Suprapubic skin (tissue), 4 donors: ENCODE measurements around the gene NPC2.

Experiments used
- EP300 ChIP-seq: sonication (generic); formaldehyde crosslinking; IDR thresholded peaks from one replicate; pipeline ENCODE4 v1.6.1; 2017; ENCODE audit warnings: antibody characterized with exemption
- POLR2A ChIP-seq, 2 donors: fragments of 450-650 bp; IDR thresholded peaks; one replicate each; pipeline ENCODE4 v1.6.1; 2017; ENCODE audit warnings: antibody characterized with exemption in 2 of 2, mild to moderate bottlenecking in 2 of 2, moderate library complexity in 2 of 2
- POLR2AphosphoS5 ChIP-seq, 3 donors: sonication (generic); formaldehyde crosslinking; IDR thresholded peaks; one replicate each; pipeline ENCODE4 v1.6.1; 2017; ENCODE audit warnings: antibody characterized with exemption in 3 of 3
- TF ChIP-seq, protein P1 (sequence below), 2 donors: fragments of 200-600 bp in 1 of 2; fragments of 450-650 bp in 1 of 2; sonication (generic) in 1 of 2; IDR thresholded peaks; one replicate each; pipeline ENCODE4 v1.5.1; 2016 to 2019; ENCODE audit warnings: antibody characterized with exemption in 2 of 2, mild to moderate bottlenecking in 1 of 2, moderate library complexity in 1 of 2

DNA sequence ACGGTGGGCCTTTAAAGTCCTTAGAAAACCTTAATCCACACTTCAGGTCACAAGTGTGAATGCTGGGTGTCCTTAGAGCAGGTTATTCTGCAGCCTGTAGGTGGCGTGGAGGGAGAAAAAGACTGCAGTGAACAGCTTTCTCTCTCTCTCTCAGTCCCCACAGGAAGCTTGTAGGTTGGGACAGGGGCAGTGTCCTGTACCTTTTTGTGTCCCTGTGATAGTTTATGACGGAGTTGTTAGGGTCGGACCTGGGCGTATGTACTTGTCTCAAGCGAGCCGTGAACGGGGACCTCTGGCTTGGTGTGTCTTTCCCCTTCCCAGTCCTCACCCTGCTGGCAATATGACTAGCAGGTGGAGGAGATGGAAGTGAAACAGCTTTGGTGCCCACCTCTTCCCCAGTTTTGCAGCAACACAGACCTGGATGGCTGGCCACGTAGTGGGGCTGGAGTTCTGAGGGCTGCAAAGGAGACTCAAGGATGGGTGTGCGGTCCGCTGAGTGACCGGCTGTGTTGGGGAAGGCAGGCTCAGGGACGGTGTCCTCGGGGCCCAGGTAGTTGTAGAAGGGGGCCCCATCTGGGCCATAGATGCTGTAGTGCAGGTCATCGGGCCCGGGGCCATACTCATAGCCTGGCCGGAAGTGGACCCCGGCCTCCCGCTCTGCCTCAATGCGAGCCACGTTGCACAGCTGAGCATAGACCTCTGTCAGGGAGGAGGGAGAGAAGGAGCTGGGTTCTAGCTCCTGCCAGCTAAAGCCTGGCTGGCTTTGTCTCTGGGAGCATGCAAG lies 9.3 kb upstream of the NPC2 start:
- TF ChIP-seq, protein P1, sequence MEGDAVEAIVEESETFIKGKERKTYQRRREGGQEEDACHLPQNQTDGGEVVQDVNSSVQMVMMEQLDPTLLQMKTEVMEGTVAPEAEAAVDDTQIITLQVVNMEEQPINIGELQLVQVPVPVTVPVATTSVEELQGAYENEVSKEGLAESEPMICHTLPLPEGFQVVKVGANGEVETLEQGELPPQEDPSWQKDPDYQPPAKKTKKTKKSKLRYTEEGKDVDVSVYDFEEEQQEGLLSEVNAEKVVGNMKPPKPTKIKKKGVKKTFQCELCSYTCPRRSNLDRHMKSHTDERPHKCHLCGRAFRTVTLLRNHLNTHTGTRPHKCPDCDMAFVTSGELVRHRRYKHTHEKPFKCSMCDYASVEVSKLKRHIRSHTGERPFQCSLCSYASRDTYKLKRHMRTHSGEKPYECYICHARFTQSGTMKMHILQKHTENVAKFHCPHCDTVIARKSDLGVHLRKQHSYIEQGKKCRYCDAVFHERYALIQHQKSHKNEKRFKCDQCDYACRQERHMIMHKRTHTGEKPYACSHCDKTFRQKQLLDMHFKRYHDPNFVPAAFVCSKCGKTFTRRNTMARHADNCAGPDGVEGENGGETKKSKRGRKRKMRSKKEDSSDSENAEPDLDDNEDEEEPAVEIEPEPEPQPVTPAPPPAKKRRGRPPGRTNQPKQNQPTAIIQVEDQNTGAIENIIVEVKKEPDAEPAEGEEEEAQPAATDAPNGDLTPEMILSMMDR (IDR thresholded peaks at IDR 0.05) = peak; percentile 29 to 49
- TF ChIP-seq EP300 (no peak), POLR2A (IDR thresholded peaks at IDR 0.05) (no peak), POLR2AphosphoS5 (IDR thresholded peaks at IDR 0.05) (no peak)
